GM18909 (cell line): Measurements from ENCODE around the gene JMJD1C.
A peak's percentile ranks its signal among the peaks of the same experiment; 100 is the strongest.

Experiments used
- ATAC-seq: cut with Tn5 transposase; IDR thresholded peaks from one replicate; pipeline ENCODE4 v1.9.1; 2021; ENCODE audit warnings: mild to moderate bottlenecking; ENCODE audit not compliant: unreplicated experiment, poor library complexity

JMJD1C gene

DNA sequence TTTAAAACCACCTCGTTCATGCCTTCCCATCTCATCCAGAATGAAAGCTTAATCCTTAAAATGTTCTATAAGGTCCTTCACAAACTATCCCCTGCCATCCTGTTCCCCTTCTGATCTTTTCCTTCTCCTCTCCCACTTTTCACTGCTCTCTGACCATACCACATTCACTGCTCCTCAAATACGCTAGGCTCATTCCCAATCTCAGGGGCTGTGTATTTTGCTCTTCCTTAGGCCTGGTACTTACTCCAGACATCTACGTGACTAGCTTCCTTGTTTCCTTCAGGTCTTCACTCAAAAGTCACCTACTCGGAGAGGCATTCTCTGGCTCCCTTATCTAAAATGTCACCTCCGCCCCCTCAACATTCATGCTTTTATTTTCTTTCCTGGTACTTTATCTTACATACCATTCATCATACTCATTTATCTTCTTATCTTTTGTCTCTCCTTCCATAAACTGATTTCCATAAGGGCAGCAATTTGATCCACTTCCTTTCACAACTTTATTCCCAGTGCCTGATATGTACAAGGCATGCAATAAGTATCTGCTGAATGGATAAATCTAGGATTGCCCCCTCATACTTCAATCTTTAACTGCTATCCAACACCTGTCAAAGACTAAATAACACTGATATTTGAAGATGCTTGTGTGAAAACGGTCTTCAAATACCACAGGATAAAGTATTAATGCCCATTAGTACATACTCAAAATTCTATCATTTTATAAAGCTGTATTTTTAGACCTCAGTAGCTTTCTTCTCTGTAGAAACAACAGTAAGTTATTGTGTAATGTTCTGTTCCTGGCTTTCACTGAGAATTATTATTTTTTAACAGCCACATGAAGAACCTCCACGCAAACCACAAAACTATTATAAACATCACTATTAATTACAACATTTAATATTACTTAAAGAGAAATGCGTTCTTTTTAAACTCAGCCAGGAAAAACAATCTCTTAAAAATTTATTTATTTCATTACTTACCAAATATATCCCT is 27.0 kb downstream of the JMJD1C start:
- no peak for ATAC-seq

DNA sequence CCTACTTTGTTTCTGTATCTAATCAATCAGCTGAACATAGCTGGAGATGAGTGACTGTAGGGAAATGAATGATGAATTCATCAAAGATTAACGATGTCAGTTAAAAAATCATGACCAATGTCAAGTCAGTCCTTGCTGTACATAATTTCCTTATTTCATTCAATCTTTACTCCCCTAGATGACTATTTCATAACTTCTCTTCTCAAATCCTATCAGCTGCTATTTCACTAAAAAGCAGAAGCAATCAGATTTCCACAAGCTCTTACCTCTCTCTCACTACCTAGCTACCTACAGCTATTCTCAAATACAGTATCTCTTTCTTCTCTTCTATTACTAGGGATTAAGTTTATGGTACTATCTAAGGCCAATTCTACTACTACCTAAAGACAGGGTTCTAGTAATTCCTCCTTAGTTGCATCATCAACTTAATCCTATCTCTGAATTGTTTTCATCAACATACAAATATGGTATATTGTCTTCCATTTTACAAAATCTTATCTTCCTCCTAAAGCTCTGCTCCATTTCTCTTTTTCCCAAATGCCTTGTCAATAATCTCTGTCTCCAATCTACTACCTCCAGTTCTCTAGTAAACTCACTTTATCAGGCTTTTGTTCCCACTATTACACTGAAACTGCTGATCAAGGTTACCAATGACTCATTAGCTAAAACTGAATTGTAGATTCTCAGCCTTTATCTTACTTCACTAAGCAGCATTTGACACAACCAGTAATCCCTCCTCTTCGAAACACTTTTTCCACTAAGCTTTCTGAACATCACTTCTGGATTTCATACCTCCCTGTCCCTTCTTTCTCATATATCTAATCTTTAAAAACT is 28.4 kb downstream of the JMJD1C start:
- no peak for ATAC-seq

DNA sequence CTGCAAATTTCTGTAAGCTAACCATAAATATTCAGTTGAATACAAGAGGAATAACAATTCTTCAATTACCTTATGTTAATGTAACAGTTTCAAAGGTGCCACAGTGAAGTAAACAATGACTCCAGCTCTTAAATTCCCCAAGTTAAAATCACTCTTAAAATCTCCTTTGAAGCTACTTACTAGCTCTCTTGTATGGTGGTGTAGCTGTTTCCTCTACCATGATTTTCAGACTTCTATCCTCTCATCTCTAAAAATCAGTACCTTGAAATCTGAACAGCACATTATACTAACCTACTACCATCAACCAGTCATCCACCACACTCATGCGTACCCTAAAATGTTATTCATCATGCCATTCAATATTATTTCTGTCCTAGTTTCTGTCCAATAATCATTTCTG is 29.6 kb downstream of the JMJD1C start:
- ATAC-seq, result no peak

DNA sequence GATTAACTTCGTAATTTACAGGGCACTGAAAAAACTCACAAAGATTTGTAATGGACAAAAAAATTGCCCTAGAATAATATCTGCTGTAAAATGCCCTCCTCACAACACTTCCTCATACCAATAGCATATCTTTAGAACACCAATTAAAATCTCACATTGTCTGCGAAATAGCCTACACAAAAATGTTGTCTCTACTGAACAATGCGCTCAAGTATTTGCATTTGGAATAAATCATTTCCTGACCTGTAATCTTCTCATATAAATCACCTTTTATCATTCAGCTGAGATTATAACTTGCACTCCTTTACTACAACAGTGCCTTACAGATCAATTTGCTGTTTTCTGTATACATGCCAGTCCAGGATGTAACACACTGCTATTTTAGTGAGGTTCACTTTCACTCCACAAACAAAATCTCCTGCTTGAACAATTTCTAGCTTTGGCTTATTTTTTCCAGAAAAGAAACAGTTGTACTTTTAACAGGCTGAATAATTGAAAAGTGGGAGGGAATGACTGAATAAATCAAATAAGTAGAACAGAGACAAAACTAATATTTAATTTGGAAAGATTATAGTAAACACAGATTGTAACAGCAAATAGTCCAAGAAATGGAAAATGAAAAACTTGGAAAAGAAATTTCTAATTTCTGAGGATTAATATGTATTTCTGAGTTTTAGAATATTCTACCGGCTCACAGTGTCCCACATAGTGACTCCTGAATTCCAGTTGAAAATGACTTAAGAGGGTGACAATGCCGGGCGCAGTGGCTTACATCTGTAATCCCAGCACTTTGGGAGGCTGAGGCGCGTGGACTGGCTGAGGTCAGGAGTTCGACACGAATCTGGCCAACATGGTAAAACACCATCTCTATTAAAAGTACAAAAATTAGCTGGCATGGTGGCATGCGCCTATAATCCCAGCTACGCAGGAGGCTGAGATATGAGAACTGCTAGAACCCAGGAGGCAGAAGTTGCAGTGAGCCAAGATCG is 30.6 kb downstream of the JMJD1C start:
- no peak for ATAC-seq

DNA sequence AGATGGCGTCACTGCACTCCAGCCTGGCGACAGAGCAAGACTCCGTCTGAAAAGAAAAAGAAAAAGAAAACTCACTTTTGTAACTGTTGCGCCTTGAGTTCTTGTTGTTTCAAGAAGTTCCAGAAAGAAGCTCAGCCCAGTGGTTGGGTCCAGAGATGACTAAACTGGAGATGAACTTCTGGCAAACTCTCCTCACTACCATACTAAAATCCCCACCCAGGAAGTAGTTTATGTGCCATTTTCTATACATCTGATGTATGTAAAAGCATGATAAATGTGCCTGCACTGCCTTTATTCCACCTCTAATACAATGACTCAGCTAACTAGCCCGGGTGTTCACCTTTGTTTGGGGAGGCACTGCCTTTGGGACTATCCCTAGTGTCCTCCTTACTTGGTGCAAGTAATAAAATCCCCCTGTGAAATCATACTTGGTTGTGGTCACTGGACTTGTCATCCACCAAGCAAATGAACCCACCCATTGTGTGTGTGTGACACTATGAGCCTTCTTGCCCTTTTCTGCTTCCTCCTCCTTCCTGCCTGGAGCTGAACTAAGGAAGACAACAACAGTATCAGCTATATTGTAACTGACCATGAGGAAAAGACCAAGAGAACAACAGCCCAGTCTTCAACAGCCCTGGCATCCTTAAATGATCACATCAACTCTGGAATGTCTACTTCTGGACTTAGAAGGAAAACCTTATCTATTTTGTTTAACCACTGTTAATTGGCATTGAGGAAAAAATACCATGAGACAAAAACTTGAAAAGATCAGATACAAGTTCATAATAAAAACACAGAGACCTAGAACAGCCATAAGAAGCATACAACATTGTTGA is 33.6 kb downstream of the JMJD1C start:
- no peak for ATAC-seq

DNA sequence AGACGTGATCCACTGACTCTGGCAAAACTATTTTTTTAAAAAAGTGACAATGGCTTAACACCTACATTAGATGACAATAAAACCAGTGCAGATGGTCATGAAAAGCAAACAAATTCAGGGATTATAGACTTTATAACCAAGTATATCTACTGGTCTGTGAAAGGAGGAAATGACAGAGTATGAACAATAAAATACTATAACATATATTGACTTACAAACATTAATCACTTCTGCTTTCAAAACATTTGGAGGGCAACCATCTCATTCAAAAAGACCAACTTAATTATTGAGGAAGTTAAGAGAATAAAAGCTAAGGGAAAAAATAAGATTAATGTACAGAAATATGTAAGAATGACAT is 34.8 kb downstream of the JMJD1C start:
- ATAC-seq, result no peak

DNA sequence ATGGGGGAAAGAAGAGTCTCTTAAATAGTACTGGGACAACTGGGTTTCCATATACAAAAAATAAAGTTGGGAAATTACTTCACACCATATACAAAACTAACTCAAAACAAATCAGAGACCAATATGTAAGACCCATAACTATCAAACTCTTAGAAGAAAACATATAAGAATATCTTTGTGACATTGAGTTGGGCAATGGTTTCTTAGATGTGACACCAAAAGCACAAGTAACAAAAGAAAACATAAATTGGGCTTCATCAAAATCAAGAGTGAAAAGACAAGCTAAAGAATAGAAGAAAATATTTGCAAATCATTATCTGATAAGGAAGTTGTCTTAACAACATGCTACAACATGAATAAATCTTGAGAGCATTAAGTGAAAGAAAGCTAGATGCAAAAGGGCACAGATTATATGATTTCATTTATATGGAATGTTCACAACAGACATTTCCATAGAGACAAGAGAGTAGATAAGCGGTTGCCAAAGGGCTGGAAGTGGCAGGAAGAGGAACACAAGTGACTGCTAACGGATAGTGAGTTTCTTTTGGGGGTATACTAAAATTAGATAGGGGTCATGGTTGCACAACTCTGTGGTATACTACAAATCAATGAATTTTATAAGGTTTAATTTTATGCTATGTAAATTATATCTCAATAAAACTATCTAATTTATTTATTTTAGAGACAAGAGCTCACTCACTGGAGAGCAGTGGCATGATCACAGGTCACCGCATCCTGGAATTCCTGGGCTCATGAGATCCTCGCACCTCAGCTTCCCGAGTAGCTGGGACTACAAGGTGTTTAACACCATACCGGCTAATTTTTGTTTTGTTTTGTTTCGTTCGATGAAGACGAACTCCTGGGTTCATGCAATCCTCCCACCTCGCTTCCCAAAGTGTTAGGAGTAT is 35.4 kb downstream of the JMJD1C start:
- no peak for ATAC-seq

DNA sequence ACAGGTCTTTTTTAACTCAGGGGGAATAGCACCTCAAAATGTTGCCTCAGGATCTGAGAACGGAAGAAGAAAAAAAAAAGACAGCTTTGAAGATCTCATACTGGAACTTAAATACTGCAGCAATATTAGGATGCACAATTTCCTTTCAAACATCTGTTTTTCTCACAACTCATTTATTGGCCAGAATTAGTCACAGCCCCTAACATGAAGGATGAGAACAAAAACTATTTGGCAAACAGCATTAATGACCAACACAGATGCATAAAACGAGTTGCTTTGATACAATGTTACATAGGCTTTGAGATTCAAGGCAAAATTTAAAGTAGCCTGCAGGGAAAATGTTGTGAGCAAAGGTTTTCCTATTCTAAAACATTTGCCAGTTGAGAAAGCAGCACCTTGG is 36.5 kb downstream of the JMJD1C start:
- no peak for ATAC-seq

DNA sequence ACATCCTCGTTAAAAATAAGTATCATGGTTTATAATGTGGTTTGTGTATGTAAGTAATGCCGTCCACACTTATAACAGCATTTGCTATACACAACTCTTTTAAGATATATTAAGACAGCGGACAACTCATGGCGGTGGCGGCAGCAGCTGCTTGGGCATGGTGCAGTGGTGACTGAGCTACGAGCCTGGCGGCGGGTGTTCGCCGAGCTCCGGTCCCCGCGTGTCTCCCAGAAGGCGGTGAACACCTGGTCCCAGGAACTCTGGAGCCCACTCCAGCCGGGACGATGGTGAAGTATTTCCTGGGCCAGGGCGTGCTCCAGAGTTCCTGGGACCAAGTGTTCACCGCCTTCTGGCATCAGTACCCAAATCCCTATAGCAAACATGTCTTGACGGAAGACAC is 38.8 kb downstream of the JMJD1C start:
- ATAC-seq, result no peak

DNA sequence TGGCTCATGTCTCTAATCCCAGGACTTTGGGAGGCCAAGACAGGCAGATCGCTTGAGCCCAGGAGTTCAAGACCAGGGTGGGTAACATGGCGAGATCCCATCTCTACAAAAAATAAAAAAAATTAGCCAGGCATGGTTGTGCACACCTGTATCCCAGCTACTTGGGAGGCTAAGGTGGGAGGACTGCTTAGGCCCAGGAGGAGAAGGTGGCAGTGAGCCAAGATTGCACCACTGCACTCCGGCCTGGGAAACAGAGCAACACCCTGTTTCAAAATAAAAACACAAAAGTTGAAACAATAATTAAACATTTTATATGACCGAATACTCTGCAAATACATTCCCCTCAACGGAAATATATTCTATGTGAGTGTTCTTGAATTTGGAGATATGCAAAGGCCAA is 40.3 kb downstream of the JMJD1C start:
- ATAC-seq, result no peak

DNA sequence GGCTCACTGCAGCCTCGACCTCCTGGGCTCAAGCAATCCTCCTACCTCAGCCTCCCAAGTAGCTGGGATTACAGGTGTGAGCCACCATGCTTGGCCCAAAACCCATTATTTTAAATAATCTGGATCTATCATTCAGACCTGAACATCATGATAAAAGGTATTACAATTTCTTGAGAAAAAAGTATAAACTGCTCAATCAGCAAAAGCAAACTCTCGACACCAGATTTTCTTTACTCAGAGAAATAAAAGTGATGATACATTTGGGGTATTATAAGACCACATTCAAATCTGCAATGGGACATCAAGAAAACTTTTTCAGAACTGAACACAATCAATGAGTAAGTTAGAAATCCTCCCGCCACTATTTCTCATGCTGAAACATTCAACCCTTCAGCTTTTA is 41.2 kb downstream of the JMJD1C start:
- ATAC-seq, result no peak

DNA sequence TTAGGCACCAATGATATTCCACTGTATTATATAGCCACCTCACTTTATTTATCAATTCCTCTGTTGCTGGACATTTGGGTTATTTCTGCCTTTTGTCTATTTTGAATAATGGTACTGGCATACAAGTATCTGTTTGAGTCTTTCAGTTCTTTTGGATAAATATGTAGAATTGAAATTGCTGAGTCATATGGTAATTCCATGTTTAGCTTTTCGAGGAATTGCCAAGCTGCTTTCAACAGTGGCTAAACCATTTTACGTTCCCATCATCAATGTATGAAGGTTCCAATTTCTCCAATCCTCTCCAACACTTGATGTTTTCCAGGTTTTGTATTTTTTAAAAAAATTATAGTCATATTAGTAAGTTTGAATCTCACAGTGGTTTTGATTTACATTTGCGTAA is 42.3 kb downstream of the JMJD1C start:
- ATAC-seq, result no peak

DNA sequence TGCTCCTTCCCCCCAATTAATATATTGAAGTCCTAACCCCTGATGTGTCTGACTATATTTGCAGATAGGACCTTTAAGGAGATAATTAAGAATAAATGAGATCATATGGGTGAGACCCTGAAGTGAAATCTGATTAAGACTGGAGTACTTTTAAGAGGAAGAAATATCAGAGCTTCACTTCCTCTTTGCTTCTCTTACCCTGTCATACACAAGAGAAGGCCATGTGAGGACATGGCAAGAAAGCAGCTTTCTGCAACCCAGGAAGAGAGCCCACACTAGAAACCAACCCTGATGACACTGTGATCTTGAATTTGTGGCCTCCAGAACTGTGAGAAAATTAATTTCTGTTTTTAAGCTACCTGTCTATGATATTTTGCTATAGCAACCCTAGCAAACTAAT is 44.2 kb downstream of the JMJD1C start:
- peak; percentile 99 for ATAC-seq

DNA sequence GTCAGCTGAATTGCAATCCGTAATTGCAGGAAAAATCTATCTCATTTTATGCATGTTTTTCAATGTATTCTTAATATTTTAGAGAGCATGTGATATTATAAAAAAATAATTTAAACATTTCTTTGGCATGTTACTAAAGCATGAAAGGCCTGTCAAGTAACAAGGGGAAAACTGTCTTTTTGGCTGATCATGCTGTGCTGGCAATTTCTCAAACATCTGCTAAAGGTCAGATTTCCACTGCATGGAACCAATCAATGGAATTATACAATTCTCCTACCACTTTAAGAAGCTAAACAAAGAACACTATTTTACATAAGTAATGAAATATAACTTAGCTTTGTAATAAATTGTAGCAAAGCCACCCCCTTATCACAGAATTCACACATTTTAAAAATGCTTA is 49.4 kb downstream of the JMJD1C start:
- no peak for ATAC-seq

DNA sequence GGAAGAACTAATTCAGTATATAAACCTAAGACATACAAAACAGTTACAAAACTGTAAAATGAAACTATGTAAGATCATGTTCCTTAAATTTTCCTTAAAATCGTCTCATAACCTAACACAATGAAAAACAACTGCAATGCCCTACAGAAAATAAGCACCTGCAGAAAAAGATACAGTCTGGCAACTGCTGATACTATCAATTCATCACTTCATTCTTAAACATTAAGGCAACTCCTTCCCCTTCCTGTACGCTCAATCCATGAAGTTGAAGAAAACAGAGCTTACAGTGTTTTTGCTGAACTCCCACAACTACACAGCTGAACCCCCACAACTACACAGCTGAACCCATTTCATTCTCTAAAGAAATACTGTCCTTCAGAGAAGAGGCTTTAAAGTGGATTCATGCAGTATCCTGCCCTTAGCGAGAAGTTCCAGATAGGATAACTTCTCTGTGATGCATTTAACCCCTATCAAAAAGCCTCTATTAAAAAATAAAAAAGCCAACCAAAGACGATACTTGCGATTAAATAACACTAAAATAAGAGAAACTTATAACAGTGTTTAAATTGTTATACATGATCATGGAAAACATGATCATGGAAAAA is 50.0 kb downstream of the JMJD1C start:
- ATAC-seq, result no peak

DNA sequence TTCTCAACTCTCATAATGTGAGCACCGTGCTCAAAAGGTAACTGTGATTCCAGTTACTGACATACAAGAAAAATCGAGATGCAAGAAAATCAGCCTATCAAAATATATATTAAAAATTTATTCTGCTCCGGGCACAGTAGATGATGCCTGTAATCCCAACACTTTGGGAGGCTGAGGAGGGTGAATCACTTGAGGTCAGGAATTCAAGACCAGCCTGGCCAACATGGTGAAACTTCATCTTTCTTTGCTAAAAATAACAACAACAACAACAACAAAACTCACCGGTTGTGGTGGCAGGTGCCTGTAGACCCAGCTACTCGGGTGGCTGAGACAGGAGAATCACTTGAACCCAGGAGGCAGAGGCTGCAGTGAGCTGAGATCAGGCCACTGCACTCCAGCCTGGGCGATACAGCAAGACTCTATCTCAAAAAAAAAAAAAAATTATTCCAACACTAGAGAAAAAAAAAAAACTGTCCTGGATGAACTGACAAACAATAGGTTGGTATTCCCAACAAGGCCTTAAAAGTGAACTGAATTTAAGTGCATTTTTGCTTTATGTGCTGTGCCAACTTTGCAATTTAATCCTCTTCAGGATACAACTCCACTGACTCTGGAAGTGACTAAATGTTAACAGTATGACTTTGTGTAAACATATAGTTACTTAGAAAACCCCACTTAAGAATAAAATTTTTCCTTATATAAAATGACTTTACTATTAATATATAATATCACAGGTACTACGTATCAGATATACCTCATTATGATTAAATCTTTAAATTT is 51.1 kb downstream of the JMJD1C start:
- ATAC-seq, result no peak

DNA sequence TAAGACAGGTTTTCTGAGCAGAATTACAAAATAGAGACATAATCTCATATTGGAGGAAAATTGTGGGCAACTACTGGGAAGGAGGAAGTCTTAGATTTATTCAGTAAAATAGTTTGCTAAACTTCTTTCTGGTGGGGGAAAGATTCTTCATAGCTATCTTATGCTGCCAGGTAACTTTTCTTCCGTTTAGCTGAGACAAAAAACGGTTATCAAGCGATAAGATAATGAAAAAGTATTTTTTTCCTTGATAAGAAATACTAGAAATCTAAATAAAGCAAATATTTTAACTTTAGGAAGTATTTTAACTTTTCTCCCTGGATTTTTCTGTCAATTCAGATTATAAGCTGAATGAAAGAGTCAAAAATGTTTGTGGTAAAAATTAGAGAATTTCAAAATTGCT is 52.3 kb downstream of the JMJD1C start:
- no peak for ATAC-seq
